ENCODE results near the gene SEPTIN3. TPM values are rescaled to one million over a fixed set of nuclear protein-coding genes. Genes with fewer than 3 reads are reported as not detected.

The SEPTIN3 gene
- total and polyA plus RNA-seq, 10 of the 15 experiments (the other 5 are each of a cell fraction or from before 2014, with no cell fraction given) = 0.05 to 3.1 (median 0.87) TPM

GRCh38 chr22:42010778-42011177 lies 41.5 kb downstream of the SEPTIN3 start:
- POLR2A ChIA-PET = interaction anchor here (0.8 kb wide), 1 partner anchor 373 kb away, joined by 3 read pairs; no protein-coding TSS in a partner anchor
- H3K9me3 ChIP-seq (replicated peaks; ENCODE audit: control insufficient read depth, insufficient read depth, low read length) = no peaks in the 10 kb centered on the region; the same call in 2 of the 3 replicates
- BruUV-seq (replicated peaks) = no TSS peak
- no peaks in the 10 kb centered on the region for H3K27me3 ChIP-seq (replicated peaks in 1 of 2; ENCODE audit: control insufficient read depth in 2 of 2, insufficient read depth in 2 of 2, low read length in 1 of 2)
- H3K36me3 ChIP-seq (ENCODE audit: control insufficient read depth in 2 of 2, insufficient read depth in 2 of 2, low read length in 1 of 2) = no peaks in the 10 kb centered on the region
- no peaks in the 10 kb centered on the region for H3K4me1 ChIP-seq (ENCODE audit: control insufficient read depth, insufficient read depth, low read length)
- WGBS (ENCODE audit: insufficient coverage, insufficient replicate concordance, low lambda C conversion rate, missing lambda C conversion rate) = 86% methylated on average over 7 of the region's 7 CpGs
- no peak overlapping the region for H2AFZ ChIP-seq (ENCODE audit: control insufficient read depth, low read depth, low read length)
- no peak for DNase-seq (ENCODE audit: low read depth, low spot score)
- intact Hi-C loops (cut with micrococcal nuclease; ENCODE audit: unreplicated experiment) (no loop called here), in situ Hi-C loops (cut with MboI) (no loop called here)
- no peak overlapping the region for H3K27ac ChIP-seq (ENCODE audit: control insufficient read depth, insufficient read depth)
- no peak for ATAC-seq
- no peak overlapping the region for H3K4me2 ChIP-seq (ENCODE audit: control insufficient read depth, insufficient read depth)
- no peaks in the 10 kb centered on the region for H4K20me1 ChIP-seq (ENCODE audit: control insufficient read depth, insufficient read depth)
- CTCF ChIA-PET = no interaction called here
- H3K9ac ChIP-seq (ENCODE audit: control insufficient read depth, insufficient read depth, low read length) = no peak overlapping the region
- no peak for TF ChIP-seq TAF1 (IDR thresholded peaks at IDR 0.05; ENCODE audit: borderline replicate concordance, low read depth, low read length)
- TF ChIP-seq TCF3 (IDR thresholded peaks at IDR 0.05; ENCODE audit: borderline replicate concordance, insufficient read depth, low read depth, low read length) = no peak
- TF ChIP-seq ZNF274 (IDR thresholded peaks at IDR 0.05; ENCODE audit: insufficient read depth, insufficient read length) = no peak
- TF ChIP-seq SPI1 (IDR thresholded peaks at IDR 0.05; ENCODE audit: borderline replicate concordance, insufficient read depth, low read depth, low read length) = no peak
- TF ChIP-seq KAT2A (conservative IDR thresholded peaks at IDR 0.05; ENCODE audit: control insufficient read depth, low read depth, low read length) = no peak
- TF ChIP-seq PML (IDR thresholded peaks at IDR 0.05; ENCODE audit: low read length) = no peak
- TF ChIP-seq JUNB (IDR thresholded peaks at IDR 0.05) = no peak
- no peak for TF ChIP-seq RFX5 (IDR thresholded peaks at IDR 0.05; ENCODE audit: low read depth, low read length)
- no peak for TF ChIP-seq MTA2 (IDR thresholded peaks at IDR 0.05; ENCODE audit: low read depth)
- TF ChIP-seq ZBED1 (IDR thresholded peaks at IDR 0.05; ENCODE audit: borderline replicate concordance) = no peak
- no peak for TF ChIP-seq SIN3A (IDR thresholded peaks at IDR 0.05; ENCODE audit: low read depth, low read length)
- no peak for TF ChIP-seq IRF5 (IDR thresholded peaks at IDR 0.05; ENCODE audit: borderline replicate concordance)
- TF ChIP-seq CREB1 (IDR thresholded peaks at IDR 0.05; ENCODE audit: low read depth) = no peak
- RAD21 ChIA-PET (ENCODE audit: unreplicated experiment) = no interaction called here
- H3K79me2 ChIP-seq (ENCODE audit: control insufficient read depth, insufficient read depth, low read length) = no peaks in the 10 kb centered on the region
- SMC1A ChIA-PET (ENCODE audit: uncharacterized antibody, unreplicated experiment) = no interaction called here
- H3K4me3 ChIP-seq = no peak overlapping the region
- FAIRE-seq = no peak

Measured in GM12878 (cell line).